Upper lobe of left lung (tissue), 6 donors: ENCODE measurements around the gene SHOC2. TPM values are rescaled to one million over a fixed set of nuclear protein-coding genes. Genes with fewer than 3 reads are reported as not detected.

Experiments
- ATAC-seq, 2 donors: fragments of 200-7000 bp; cut with Tn5 transposase; one replicate each; pipeline ENCODE4 v1.9.1; 2022; ENCODE audit warnings: mild to moderate bottlenecking in 2 of 2, moderate library complexity in 2 of 2; ENCODE audit not compliant: low FRiP score in 2 of 2
- DNase-seq, 2 donors: peaks; one replicate each; pipeline ENCODE4 v3.0.0-alpha.2; 2019 to 2020
- H3K27ac ChIP-seq, 4 donors: fragments of 200-600 bp; sonication (generic); one replicate each; pipeline ENCODE4 v1.5.1; 2016 to 2019
- H3K27me3 ChIP-seq, 4 donors: fragments of 200-600 bp; sonication (generic); one replicate each; pipeline ENCODE4 v1.5.1; 2017 to 2019
- H3K36me3 ChIP-seq, 4 donors: fragments of 200-600 bp; sonication (generic); one replicate each; pipeline ENCODE4 v1.5.1; 2016 to 2019
- H3K4me1 ChIP-seq, 4 donors: fragments of 200-600 bp; sonication (generic); one replicate each; pipeline ENCODE4 v1.5.1; 2018 to 2019
- H3K4me3 ChIP-seq, 4 donors: fragments of 200-600 bp; sonication (generic); one replicate each; pipeline ENCODE4 v1.5.1; 2017 to 2019; ENCODE audit warnings: mild to moderate bottlenecking in 2 of 4, moderate library complexity in 1 of 4
- H3K9me3 ChIP-seq, 4 donors: fragments of 200-600 bp; sonication (generic); one replicate each; pipeline ENCODE4 v1.5.1; 2018 to 2019
- EP300 ChIP-seq, 4 donors: sonication (generic); formaldehyde crosslinking; IDR thresholded peaks; one replicate each; pipeline ENCODE4 v1.5.1; 2017; ENCODE audit warnings: antibody characterized with exemption in 4 of 4, control low read depth in 2 of 4
- POLR2A ChIP-seq, 4 donors: fragments of 450-650 bp; IDR thresholded peaks; one replicate each; pipeline ENCODE4 v1.5.1; 2016 to 2017; ENCODE audit warnings: antibody characterized with exemption in 4 of 4, mild to moderate bottlenecking in 2 of 4
- POLR2AphosphoS5 ChIP-seq, 2 donors: sonication (generic); formaldehyde crosslinking; IDR thresholded peaks; one replicate each; pipeline ENCODE4 v1.5.1; 2017; ENCODE audit warnings: antibody characterized with exemption in 2 of 2
- WGBS, 2 donors: methylation state at CpG; one replicate each; pipeline ENCODE4 v1.1.5; 2017 to 2018; 5-methylcytosine and 5-hydroxymethylcytosine counted together
- total RNA-seq, 6 donors: library from RNA; depleted of rRNA in 4 of 6; stranded (reverse); fragments of >200 nt in 4 of 6; gene quantifications; one replicate each; pipeline versions ENCODE4 v1.1.0 to v1.2.1, GENCODE V29; 2016 to 2021
- TF ChIP-seq, protein P1 (sequence below), 6 experiments: fragments of 450-650 bp in 4 of 6; fragments of 200-600 bp in 2 of 6; sonication (generic) in 2 of 6; IDR thresholded peaks; one replicate each; pipeline ENCODE4 v1.5.1; 2016 to 2019; ENCODE audit warnings: antibody characterized with exemption in 6 of 6
- donor health status: DM: no; HTN: no; CAD: no; lungs with moderate emphysema.
- donor health status: DM: no; HTN: yes; CAD: no; lungs with severe emphysema.

Gene SHOC2
- total RNA-seq, 6 donors from 2014 or later: 24.2 to 117 (median 41.6) TPM

DNA sequence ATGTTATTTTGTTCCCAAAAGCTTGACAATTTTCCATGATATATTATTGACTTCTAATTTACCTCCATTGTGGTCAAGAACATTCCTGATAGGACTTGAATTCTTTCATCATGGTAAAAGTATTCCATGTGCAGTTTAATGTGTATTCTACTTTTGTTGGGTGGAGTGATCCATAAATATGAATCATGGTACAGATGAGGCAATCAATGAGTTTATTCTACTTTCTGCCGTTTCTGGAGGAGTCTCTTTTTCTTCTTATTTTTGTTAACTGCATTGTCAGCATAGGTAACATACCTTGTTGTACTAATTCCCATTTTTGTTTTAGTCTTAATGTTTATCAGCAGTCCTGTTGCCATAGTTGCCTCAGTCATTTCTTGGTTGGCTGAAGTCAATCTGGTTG, 69.6 kb downstream of the SHOC2 start:
- no peaks in the 10 kb centered on the region for H3K9me3 ChIP-seq
- ATAC-seq (no peak), DNase-seq (no peak)
- no peaks in the 10 kb centered on the region for H3K36me3 ChIP-seq
- no peak overlapping the region for H3K27ac ChIP-seq
- no peaks in the 10 kb centered on the region for H3K27me3 ChIP-seq
- H3K4me1 ChIP-seq: no peaks in the 10 kb centered on the region
- 92 to 97% methylated on average over 1 of the region's 1 CpG for WGBS, 2 donors
- TF ChIP-seq EP300 (IDR thresholded peaks at IDR 0.05): no peak
- TF ChIP-seq POLR2AphosphoS5 (IDR thresholded peaks at IDR 0.05): no peak
- TF ChIP-seq, protein P1, sequence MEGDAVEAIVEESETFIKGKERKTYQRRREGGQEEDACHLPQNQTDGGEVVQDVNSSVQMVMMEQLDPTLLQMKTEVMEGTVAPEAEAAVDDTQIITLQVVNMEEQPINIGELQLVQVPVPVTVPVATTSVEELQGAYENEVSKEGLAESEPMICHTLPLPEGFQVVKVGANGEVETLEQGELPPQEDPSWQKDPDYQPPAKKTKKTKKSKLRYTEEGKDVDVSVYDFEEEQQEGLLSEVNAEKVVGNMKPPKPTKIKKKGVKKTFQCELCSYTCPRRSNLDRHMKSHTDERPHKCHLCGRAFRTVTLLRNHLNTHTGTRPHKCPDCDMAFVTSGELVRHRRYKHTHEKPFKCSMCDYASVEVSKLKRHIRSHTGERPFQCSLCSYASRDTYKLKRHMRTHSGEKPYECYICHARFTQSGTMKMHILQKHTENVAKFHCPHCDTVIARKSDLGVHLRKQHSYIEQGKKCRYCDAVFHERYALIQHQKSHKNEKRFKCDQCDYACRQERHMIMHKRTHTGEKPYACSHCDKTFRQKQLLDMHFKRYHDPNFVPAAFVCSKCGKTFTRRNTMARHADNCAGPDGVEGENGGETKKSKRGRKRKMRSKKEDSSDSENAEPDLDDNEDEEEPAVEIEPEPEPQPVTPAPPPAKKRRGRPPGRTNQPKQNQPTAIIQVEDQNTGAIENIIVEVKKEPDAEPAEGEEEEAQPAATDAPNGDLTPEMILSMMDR (IDR thresholded peaks at IDR 0.05): no peak
- TF ChIP-seq POLR2A (IDR thresholded peaks at IDR 0.05): no peak
- no peak overlapping the region for H3K4me3 ChIP-seq

DNA sequence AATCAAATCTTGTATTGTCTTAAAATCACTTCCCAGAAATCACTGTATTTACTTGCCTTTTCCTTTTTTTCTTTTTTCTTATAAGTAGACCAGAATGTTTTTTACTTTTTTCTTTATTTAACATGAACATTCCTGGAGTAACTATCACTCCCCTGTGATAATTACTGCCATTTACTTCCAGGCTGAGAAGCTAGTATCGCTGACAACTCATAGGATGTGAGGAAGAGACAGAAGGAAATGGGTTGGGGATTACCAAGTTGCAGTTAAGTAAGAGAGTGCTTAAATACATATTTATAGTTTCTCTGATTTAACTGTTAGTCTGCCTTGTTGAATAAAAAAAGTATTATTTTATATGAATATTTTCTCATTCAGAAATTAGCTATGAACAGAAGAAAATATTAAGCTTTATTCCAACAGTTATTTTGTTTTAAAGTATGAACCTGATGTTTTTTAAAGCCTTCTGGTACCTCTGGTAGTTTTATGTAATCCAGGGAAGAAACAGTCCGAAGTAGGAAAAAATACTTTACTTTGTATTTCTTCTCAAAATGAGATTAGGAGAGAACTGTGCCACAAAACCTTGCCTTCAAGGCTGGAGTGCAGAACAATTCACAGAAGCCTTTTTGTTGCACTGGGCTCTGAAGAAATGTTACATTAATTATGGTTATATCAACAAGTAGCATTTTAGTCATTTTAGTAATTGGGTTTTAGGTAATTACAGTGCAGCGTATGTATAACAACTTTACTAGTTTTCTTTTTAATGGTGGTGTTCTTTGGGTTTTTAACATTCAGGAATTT, 72.8 kb downstream of the SHOC2 start:
- Histone ChIP-seq H3K27ac (no peak overlapping the region), H3K27me3 (no peaks in the 10 kb centered on the region), H3K4me1 (no peaks in the 10 kb centered on the region), H3K36me3 (no peaks in the 10 kb centered on the region), H3K4me3 (no peak overlapping the region), H3K9me3 (no peaks in the 10 kb centered on the region)
- no peak for DNase-seq
- ATAC-seq: no peak
- TF ChIP-seq, protein P1 (IDR thresholded peaks at IDR 0.05): no peak
- TF ChIP-seq POLR2A (IDR thresholded peaks at IDR 0.05) (no peak), EP300 (IDR thresholded peaks at IDR 0.05) (no peak), POLR2AphosphoS5 (IDR thresholded peaks at IDR 0.05) (no peak)
- 83 to 84% methylated on average over 3 of the region's 3 CpGs for WGBS, 2 donors

DNA sequence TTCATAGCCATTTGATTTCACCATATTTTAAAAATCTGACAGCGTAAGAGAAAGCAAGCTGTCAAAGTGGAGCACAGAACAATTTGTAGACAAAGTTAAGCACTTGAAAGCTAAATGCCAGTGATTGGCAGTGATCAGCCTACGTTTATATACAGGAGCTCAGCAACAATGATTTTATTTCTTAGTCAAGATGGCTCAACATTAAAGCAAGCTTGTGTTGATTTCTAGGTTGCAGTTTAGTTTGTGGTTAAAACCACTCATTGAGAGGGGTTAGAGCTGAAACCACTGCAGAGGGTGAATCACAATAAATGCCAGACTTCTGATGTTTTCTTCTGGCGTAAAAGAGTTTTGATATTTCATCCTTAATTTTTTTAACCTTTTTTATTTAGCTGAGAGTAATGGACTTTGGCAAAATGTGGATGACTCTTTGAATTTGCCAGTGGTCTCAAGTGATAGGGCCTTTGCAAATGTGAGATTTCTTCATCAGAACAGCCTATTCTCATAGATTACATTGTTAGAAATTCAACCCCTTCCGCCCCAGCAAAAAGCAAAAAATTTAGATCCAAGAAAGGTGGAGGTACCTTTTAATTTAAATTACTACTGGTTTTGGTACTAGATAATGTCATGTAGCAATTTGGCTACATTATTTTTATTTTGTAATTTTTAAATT, 73.8 kb downstream of the SHOC2 start:
- TF ChIP-seq, protein P1 (IDR thresholded peaks at IDR 0.05): no peak
- no peak for TF ChIP-seq POLR2AphosphoS5 (IDR thresholded peaks at IDR 0.05)
- TF ChIP-seq POLR2A (IDR thresholded peaks at IDR 0.05): no peak
- TF ChIP-seq EP300 (IDR thresholded peaks at IDR 0.05): no peak
- ATAC-seq (peak in 1 of 2 donors; percentile 60), DNase-seq (no peak)
- H3K27ac ChIP-seq: no peak overlapping the region
- no peaks in the 10 kb centered on the region for H3K9me3 ChIP-seq
- H3K4me1 ChIP-seq: no peaks in the 10 kb centered on the region
- H3K27me3 ChIP-seq: no peaks in the 10 kb centered on the region
- H3K4me3 ChIP-seq: no peak overlapping the region
- H3K36me3 ChIP-seq: no peaks in the 10 kb centered on the region
- WGBS, 2 donors: 78 to 80% methylated on average over 4 of the region's 4 CpGs

DNA sequence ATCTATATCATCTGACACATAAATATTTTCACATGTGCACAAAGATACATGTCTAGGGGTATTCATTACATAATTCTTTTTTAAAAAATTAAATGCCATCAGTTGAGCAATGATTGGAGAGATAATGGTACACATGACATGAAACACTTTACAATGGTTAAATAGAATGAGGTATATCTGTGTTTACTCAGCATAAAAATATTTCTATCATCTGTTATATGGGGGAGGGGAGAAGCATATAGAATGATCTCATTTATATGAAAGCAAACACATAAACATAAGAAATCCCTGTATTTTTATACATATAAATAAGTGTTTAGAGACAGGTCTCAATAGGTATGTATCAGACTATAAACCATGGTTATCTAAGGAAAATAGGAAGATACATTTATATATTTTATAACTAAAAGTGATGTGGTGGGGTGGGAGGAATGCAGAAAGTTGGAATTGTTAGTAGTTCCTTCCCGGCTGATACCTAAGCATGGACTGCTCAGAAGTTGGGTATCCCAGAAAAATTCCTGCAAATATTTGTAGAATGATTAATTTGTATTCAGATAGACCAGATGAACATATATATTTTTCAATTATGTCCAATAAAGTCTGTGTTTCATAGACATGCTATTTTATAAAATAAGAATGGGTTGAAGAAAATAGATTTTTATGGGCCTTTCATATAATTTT, 75.1 kb downstream of the SHOC2 start:
- DNase-seq (no peak), ATAC-seq (no peak)
- H3K4me1 ChIP-seq: no peaks in the 10 kb centered on the region
- no peaks in the 10 kb centered on the region for H3K9me3 ChIP-seq
- H3K36me3 ChIP-seq: no peaks in the 10 kb centered on the region
- H3K4me3 ChIP-seq: no peak overlapping the region
- 97 to 98% methylated on average over 1 of the region's 1 CpG for WGBS, 2 donors
- TF ChIP-seq POLR2A (IDR thresholded peaks at IDR 0.05) (no peak), EP300 (IDR thresholded peaks at IDR 0.05) (no peak)
- TF ChIP-seq, protein P1 (IDR thresholded peaks at IDR 0.05): no peak
- no peaks in the 10 kb centered on the region for H3K27me3 ChIP-seq
- no peak overlapping the region for H3K27ac ChIP-seq
